GM18868 (cell line): ENCODE results near the gene SNX25.
A peak's percentile ranks its signal among the peaks of the same experiment; 100 is the strongest.

ENCODE experiments used
- ATAC-seq: cut with Tn5 transposase; IDR thresholded peaks from one replicate; pipeline ENCODE4 v1.9.1; 2021; ENCODE audit warnings: mild to moderate bottlenecking, moderate library complexity; ENCODE audit not compliant: unreplicated experiment

The SNX25 gene

DNA sequence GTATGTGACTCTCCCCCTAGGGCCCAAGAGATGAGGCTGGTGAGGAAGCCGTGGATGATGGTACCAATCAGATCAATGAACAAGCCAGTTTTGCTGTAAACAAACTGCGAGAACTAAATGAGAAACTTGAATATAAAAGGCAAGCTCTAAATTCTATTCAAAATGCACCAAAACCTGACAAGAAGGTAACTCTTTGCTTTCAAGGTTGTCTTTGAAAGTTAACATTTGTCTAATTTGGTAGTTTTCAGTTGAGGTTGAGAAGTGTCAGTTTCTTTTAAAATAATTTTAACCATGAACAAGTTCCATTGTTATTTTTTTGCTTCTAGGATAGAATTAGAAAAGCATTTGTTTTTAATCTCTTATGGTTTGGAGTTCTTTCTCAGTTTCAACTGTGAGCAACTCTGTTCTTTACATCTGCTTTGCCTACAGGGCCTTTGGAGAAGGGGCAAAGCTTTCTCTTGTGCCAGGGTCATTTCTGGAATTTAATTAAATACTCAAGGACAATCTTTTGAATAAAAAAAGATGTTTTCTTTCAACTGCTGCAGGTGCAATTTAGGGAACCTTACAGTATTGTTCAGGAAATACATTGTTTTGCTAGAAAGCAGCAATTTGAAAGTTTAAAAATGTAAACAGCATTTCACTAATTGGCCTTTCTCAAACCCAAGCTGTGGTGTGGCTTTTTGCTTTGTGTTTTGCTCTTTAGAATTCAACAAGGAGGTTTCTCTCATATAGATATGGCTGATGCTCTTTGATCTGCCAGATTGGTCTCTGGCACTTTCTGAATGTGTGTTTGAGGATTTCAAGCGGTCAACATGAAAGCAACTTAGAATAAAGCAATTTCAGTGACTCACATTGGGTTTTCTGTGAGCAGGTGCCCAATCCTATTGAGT is 123.4 kb downstream of the SNX25 start:
- ATAC-seq = peak; percentile 96

DNA sequence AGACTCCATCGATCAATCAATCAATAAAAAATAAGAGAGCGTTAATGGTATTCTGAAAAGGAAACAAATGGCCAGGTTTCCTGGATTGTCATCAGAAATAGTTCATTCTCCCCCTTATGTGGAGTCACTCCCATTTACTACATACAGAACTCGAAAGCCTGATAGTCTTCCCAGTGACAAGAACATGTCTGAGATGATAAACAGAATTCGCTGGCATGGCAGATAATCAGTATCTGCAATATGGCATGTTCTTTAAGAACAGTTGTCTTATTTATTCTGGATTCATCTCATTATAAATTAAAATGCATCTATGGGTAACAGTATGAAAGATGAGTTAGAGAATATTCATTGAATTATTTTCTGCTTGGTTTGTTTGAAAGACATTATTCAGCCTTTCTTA is 124.9 kb downstream of the SNX25 start:
- ATAC-seq = no peak

DNA sequence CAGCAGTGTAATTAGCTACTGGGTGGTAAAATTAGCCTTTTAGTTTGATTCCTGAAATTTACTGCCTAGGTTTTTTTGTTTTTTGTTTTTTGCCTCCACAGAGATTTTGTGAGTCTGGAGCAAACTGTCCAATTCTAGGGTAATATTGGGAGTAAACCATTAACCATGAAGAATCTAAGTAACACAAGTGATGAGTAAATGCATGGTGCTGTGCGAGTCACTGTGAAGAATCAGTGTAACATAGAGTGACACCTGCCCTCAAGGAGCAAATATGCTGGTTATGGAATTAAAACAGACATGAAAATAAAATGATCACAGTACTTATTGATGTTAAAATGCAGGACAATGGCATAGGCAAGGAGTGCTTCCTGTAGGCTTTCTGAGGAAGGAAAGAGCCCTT is 126.2 kb downstream of the SNX25 start:
- ATAC-seq = no peak

DNA sequence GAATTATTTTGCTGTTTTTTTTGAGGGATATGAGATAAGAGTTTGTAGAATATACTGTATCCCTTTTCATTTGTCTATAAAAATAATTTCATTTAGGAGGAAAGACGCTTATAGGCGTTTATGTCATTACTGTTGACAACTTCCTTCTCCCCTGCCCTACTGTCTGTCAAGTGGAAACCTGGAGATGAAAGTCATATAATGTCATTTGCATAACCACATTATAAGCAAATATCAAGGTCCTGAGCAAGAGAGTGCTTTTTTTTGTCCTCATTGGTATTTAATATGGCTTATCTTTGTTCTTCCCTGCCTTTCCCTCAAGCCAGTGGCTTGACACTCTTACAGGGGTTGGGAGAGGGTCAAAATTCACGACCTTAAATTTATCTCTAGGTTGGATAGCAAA is 130.5 kb downstream of the SNX25 start:
- peak; percentile 30 for ATAC-seq

DNA sequence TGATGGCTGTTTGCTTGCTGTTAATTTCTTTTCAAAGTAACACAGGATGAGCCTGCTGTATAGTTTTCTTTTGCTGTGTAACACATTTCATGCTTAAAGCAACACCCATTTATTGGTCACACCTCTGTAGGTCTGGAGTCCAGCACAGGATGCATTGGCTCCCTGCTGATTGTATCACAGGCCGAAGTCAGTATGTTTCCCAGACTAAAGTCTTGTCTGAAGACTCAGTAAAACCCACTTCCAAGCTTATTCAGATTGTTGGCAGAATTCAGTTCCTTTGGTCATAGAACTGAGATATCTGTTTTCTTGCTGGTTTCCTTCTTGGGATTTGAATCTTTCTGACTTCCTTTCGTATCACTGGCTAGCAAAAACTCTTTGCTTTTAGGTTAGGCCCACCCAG is 132.0 kb downstream of the SNX25 start:
- peak; percentile 13 for ATAC-seq

DNA sequence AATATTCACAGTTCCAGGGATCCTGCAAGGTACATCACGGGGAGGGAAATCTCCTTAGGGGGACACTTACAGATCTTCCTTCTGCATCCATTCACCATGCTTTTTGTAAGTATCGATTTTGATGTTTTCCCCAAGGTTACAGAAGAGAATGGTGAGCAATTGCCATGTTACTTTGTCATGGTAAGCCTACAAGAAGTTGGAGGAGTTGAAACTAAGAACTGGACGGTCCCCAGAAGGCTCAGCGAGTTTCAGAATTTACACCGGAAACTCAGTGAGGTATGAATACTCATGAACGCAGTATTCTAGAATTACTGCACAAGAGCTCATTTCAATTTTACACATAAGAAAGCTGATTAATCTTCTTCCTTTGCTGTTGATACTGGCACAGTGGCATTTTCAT is 132.4 kb downstream of the SNX25 start:
- ATAC-seq = peak; percentile 72

DNA sequence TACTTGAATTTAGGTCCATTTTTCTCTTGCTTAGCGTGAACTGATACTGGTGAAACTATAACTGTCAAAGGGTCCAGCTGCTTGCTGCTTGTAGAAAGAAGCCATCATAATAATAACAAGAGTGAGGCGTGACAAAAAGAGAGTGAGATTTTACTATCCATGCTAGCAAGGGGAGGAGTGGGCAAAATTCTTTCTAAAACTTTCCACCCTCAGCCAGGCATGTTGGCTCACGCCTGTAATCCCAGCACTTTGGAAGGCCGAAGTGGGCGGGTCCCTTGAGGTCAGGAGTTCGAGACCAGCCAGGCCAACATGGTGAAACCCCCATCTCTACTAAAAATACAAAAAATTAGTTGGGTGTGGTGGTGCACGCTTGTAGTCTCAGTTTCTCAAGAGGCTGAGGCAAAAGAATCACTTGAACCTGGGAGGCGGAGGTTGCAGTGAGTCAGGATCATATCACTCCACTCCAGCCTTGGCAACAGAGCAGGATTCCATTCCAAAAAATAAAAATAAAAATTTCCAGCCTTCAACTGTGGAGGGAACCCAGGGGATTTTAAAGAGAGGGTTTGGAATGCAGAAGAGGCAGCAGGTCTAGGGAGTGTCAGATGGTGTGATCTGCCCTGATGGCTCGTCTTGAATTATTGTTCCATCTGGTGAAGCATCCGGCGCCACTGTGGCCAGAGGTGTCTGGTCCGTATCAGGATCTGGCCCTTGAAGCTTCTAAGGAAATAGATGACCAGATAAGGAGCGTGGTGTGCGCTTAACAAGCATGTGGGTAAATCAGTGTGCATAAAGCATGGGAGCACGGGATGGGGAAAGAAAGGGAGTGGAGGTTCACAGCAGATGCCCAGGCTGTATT is 134.6 kb downstream of the SNX25 start:
- no peak for ATAC-seq

DNA sequence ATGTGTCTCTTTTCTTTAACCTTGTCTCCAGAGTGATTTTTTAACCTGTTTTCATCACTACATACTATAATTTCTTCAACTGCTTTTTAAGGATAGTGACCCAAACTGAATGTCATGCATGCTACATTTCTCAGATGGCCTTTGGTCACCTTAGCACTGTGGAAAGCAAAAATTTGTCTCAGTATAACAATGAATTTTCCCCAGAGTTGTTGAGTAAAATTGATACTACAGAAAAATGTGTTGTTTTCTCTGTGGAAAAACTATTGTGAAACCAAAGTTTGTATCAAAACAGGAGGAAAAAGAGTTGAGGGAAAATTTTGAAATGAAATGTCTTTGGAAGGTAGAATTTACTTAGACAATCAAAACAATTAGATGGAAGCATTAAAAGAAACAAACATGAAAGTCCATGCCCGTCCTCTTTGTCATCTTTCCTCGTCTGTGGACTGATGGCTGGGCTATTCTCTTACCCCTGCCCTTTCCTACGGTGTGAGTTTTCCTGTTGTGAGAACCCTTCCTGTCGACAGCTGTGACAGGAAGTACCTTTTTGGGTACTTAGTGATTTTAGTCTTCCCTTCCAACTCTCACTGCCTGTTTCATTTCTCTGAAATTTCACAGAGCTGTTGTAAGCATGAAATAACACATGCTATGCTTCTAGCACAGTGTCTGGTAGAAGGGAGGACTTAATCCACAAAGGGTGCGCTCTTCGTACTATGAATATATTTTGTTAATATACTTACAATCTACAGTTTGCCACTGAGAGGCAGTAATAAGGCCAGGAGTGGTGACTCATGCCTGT is 135.5 kb downstream of the SNX25 start:
- ATAC-seq = peak; percentile 62

DNA sequence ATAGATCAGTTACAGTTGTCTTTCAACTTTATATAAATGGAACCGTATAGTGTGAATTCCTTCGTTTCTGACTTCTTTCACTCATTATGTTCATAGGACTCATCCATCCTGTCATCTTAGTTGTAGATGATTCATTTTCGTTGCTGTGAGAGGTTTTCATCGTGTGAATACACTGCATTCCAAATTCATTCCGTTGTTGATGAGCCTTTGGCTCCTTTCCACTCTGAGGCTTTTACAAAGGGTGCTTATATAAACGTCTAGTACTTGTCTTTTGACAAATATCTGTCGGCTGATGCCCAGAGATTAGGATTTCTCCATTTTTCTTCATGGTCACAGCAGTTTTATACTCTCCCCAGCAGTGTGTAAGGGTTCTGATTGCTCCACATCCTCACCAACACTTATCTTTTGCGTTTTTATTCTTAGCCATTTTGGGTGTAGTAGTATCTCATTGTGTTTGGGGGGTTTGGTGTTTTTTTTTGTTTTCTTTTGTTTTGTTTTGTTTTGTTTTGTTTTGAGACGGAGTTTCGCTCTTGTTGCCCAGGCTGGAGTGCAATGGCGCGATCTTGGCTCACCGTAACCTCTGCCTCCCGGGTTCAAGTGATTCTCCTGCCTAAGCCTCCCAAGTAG is 137.7 kb downstream of the SNX25 start:
- ATAC-seq = no peak

DNA sequence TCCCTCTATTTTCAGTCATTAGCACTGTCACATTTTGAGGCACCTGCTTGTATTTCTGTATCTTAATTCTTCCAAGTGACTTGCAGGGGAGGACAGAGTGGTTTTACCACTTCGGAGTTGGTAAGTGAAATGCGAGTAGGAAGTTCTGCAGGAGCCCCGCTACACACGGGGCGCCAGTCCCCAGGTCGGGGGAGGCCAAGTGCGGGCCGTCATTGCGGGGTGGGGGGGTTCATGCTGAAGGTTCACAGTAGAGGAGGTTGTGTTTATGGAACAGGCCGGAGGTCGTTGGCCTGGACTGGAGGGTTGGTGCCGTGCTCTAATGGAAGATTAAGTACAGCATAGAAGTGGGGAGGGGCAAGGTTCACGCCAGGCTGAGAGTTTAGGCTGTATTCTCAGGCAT is 142.3 kb downstream of the SNX25 start:
- ATAC-seq = no peak

DNA sequence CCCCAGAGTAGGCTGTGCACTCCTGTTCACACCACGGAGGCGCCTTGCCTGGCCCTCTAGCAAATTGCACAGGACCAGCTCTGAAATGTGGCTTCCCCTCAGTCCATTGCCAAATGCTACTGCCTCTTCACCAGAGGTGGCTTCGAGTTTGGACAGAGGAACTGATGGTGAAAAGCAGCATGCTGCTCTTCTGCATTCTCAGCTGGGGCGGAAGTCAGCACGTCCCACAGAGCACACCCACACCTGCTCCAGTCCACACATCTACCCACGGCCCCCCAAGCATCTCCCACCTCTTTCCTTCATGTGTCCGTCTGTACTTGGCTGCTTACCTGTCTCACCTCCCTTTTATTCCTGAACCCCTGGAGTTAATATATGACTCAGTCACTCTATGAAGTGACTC is 142.8 kb downstream of the SNX25 start:
- no peak for ATAC-seq

DNA sequence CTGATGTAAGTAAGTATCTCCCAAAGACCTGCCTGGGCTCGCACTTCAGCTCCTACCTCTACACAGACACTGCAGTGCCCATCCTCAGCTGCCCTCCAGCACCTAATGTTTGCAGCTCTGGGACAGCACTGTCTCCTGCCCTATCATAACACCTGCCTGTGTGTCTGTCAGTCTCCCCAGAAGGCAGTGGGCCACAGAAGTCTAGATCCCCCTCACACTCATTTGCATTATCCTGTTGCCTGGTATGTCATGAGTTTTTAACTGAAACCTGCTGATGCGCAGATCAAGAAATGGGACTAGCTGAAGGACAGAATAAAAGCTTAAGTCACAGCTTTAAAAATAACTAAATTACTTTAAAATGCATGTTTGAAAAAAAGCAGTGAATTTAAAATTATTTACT is 143.3 kb downstream of the SNX25 start:
- ATAC-seq = no peak

DNA sequence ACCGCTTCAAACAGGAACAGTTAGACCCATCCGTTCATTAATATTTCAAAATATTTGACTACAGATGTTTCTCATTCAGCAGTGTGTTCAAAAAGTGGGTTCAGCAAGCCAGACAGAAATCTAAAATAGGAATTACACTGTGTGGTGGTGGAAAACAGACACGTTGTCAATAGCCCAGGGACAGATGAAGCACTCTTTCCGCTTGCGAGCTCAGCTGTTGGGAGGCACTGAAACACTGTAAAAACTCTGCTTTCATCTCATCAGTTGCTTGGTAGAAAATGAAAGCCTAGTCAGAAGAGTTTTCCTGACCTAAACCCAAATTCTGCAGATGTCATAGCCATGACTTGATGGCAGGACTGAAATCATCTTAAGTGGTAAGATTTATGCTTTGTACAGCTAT is 147.8 kb downstream of the SNX25 start:
- ATAC-seq = no peak

DNA sequence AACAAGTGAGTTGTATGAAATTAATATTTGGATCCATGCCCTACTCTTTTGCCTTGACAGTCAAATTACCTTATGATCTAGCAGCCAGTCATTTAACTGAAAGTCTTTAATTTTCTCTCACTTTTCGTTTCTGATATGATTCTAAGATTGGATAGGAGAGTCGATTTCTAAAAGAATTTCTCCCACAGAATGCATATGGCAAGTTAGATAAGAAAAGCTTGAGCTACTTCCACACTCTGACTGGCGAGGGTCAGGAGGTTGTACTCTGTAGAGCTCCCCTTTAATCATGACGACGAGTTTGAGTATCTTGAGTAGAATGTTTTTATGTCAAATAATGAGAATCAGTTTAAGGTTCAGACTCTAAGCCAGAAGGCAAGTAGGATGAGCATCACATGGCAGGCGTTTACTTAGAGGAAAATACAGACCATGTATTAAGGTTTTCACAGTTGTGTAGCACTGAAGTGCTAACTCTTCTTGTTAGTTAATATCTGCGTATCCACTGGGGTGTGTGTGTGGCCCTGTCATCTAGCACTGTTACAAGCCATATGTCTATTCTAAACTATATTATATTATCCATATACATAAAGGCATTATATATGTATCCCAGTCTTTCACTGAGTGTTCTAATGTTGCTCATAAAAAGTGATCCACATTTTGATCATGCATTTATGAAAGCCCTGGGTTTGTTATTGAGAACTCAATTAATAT is 148.5 kb downstream of the SNX25 start:
- no peak for ATAC-seq

DNA sequence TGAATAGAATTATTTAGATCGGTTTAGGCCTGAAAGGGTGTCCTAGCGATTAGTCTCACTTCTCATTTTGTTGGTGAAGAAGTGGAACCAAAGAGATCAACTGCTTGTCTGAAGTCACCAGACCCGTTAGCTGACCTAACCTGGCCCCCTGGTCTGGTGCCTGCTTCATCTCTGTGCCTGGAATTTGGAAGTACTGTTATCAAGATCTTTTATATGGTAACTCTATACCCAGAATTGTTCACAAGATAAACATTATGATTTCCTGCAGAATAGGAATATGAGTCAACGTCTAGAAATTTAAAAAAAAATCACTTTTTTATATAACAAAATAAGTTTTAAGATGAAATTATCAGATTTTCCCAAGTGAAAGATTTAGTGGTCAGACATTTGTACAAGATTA is 149.1 kb downstream of the SNX25 start:
- ATAC-seq = peak; percentile 56

DNA sequence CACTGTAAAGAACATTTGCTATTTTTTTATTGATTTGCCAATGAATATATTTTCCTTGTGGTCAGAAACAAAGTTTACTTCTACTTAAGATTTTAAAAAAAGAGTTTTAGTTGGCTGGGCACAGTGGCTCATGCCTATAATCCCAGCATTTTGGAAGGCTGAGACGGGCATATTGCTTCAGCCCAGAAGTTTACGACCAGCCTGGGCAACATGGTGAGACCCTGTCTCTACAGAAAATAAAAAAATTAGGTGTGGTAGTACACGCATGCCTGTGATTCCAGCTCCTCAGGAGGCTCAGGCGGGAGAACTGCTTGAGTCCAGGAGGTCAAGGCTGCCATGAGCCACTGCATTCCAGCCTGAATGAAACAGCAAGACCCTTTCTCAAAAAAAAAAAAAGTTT is 149.6 kb downstream of the SNX25 start:
- no peak for ATAC-seq

DNA sequence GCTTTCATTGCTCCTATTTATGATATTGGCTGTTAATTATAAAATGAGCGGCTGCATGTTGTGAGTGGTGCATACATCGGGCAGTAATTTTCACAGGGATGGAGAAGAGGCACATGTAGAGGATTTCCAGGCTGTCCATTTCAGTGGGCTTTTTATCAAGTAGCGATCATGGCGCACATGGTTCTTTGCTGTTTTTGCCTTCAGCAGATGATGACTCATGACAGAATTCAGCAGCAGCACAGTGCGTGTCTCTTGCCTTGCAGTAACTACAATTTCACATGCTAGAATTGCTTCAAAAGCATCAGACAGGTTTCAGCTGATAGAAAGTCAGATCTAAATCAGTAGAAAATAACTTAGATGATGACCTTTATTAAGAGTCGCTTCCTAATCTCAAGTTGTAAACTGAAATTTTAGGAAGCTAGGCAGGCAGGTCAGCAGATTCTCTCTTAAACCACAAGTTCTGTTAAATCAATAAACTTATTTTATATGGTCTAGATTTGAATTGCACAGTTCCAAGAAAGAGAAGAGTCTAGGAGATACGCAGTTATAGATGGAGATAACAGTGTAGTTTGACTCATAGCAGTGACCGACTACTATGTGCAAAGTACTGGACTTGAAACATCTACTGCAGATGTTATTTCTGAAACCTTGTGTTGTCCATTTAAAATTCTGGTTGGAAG is 150.5 kb downstream of the SNX25 start:
- ATAC-seq = no peak

DNA sequence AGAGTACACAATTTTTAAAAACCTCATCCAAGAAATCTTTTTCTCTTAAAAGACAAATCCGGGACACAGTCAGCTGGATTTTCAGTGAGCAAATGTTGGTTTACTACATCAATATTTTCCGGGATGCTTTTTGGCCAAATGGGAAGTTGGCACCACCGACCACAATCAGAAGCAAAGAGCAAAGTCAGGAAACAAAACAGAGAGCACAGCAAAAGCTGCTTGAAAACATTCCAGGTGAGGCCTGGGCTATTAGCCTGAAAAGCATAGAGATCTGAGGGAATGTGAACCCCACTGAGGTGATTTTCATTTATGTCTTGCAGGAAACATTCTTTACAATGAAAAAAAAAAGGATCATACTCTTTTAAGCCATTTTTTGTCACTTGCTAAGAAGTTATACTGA is 152.5 kb downstream of the SNX25 start:
- ATAC-seq = no peak

DNA sequence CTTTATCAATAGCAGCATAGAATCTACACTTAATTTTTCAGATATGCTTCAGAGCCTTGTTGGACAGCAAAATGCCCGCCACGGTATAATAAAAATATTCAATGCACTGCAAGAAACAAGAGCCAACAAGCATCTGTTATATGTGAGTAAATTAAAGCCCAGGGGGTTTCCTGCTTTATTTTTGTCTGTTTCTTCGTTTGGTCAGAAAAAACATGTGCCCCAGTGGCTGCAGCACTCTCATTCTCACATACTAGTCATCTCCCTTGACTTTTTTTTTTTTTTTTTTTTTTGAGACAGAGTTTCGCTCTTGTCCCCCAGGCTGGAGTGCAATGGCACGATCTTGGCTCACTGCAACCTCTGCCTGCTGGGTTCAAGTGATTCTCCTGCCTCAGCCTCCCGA is 153.2 kb downstream of the SNX25 start:
- ATAC-seq = peak; percentile 82

DNA sequence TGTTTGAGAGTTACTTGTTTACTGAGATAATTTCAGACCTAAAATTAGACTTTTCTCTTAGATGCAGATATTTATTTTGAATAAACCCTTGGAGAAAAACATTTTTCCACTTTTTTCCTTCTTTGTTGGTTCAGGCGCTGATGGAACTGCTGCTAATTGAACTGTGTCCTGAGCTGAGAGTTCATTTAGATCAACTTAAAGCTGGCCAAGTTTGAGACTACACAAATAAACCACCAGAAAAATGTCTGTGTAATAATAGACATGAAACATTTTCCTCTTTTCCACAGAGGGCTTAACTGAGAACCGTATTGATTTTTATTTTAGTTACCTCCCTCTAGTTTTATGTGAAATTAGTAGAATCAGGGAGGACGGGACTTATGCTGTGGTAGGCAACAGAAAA is 153.9 kb downstream of the SNX25 start:
- ATAC-seq = no peak
